HL-60 (cell line): ENCODE measurements around the gene DEFB113.

Experiments
- CTCF ChIP-seq: IDR thresholded peaks from one replicate; pipeline ENCODE4 v1.5.1; 2011; ENCODE audit warnings: low read length, control low read depth, inconsistent platforms; ENCODE audit not compliant: insufficient read depth
- GABPA ChIP-seq: IDR thresholded peaks from 2 replicates; pipeline ENCODE4 v1.6.1; 2012; ENCODE audit warnings: low read depth
- POLR2AphosphoS5 ChIP-seq: IDR thresholded peaks from 2 replicates; pipeline ENCODE4 v1.6.1; 2012; ENCODE audit warnings: low read depth
- REST ChIP-seq: IDR thresholded peaks from 2 replicates; pipeline ENCODE4 v1.6.1; 2012; ENCODE audit warnings: low read depth; ENCODE audit not compliant: insufficient replicate concordance
- SPI1 ChIP-seq: IDR thresholded peaks from 2 replicates; pipeline ENCODE4 v1.6.1; 2012; ENCODE audit warnings: low read depth, mild to moderate bottlenecking, borderline replicate concordance

- TF ChIP-seq CTCF: no peak
- TF ChIP-seq REST: no peak
- no peak for TF ChIP-seq POLR2AphosphoS5
- no peak for TF ChIP-seq GABPA
- TF ChIP-seq SPI1: no peak
These were observed 9.2 kb upstream of the DEFB113 start for GRCh38 chr6:49978332-49979226.
